HEK293T (cell line): Measurements from ENCODE around the gene HNMT.

Experiments
- BHLHE40 ChIP-seq: fragments of 450-650 bp; IDR thresholded peaks from 2 replicates; pipeline ENCODE4 v1.6.1; 2016; ENCODE audit warnings: mild to moderate bottlenecking, moderate library complexity, borderline replicate concordance
- ELF4 ChIP-seq: fragments of 450-650 bp; IDR thresholded peaks from 2 replicates; pipeline ENCODE4 v1.6.1; 2017; ENCODE audit warnings: antibody characterized with exemption
- FOXA1 ChIP-seq: fragments of 450-650 bp; IDR thresholded peaks from 2 replicates; pipeline ENCODE4 v1.6.1; 2016; ENCODE audit warnings: mild to moderate bottlenecking
- FOXM1 ChIP-seq: fragments of 450-650 bp; IDR thresholded peaks from 2 replicates; pipeline ENCODE4 v1.6.1; 2017; ENCODE audit warnings: mild to moderate bottlenecking, borderline replicate concordance
- HDGF ChIP-seq: fragments of 450-650 bp; IDR thresholded peaks from 2 replicates; pipeline ENCODE4 v1.6.1; 2017; ENCODE audit warnings: antibody characterized with exemption, borderline replicate concordance
- L3MBTL2 ChIP-seq: fragments of 450-650 bp; conservative IDR thresholded peaks from 2 replicates; pipeline ENCODE4 v1.6.1; 2016; ENCODE audit warnings: mild to moderate bottlenecking
- NFRKB ChIP-seq: fragments of 450-650 bp; IDR thresholded peaks from 2 replicates; pipeline ENCODE4 v1.6.1; 2016; ENCODE audit warnings: mild to moderate bottlenecking, moderate library complexity
- PKNOX1 ChIP-seq: fragments of 450-650 bp; IDR thresholded peaks from 2 replicates; pipeline ENCODE4 v1.6.1; 2016
- SP1 ChIP-seq: fragments of 450-650 bp; IDR thresholded peaks from 2 replicates; pipeline ENCODE4 v1.6.1; 2017
- SUZ12 ChIP-seq: fragments of 450-650 bp; IDR thresholded peaks from 2 replicates; pipeline ENCODE4 v1.6.1; 2016; ENCODE audit warnings: mild to moderate bottlenecking
- TARDBP ChIP-seq: fragments of 450-650 bp; IDR thresholded peaks from 2 replicates; pipeline ENCODE4 v1.6.1; 2016

GRCh38 chr2:138009622-138010021 is 45.3 kb downstream of the HNMT start:
- TF ChIP-seq NFRKB (no peak), SUZ12 (no peak), FOXA1 (no peak), ELF4 (no peak), HDGF (no peak), L3MBTL2 (no peak), SP1 (no peak), BHLHE40 (no peak), TARDBP (no peak), FOXM1 (no peak), PKNOX1 (no peak)
